Measurements from ENCODE around the gene PTCRA.
"Not testable (repeated sequence)": the region's sequence is repeated elsewhere in the genome, so short reads cannot be mapped to it uniquely, and the experiment has no call there.

The PTCRA gene

DNA sequence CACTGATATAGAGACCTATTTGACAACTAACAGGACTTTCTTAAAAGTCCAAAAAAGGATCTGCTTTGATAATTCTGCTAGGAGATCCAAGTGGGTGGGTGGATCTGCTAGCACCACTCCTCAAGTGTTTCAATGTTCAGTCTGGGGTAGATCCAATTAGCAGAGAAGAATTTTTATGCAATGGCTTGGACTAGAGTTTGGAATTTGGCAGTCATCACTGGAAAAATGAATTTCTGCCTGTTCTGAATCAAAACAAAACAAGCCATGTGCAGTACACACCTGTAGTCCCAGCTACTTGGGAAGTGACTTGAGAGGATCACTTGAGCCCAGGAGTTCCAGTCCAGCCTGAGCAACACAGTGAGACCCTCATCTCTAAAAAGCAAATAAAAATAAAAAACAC, 32.1 kb downstream of the PTCRA start:
- DNase-seq = no peak

DNA sequence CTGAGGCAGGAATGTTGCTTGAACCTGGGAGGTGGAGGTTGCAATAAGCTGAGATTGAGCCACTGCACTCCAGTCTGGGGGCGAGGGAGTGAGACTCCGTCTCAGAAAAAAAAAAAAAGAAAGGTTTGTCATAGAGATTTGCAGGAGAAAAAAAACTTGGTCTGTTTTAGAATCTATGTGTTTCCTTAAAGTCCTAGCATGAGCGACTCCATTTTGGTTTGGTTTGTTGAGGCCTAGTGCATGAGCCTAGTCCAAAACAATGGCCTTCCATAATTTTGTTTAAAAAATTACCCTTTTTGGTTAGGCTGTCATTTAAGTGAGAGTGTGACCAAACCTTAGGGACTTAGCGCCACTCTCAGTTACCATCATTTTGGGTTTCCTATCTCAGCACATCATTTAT, 36.5 kb downstream of the PTCRA start:
- no peak for DNase-seq

DNA sequence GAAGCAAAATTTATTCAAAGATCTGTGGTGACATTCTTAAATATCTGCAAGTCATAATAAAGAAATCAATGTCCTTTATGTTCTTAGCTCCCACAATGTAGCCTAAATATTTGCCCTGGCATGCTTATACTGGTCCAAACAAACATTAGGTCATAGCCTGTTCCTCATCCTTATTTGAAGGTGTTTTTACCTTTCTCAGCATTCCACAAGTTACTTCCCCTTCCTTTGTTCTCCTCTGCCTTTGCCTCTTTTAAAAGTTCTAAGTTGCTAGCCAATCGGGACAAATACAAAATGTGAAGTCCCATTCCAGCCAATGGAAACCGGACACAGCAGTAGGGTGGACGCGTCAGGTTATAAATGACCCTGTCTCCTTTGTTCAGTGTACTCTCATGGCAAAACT, 38.6 kb downstream of the PTCRA start:
- DNase-seq = not testable (repeated sequence)

DNA sequence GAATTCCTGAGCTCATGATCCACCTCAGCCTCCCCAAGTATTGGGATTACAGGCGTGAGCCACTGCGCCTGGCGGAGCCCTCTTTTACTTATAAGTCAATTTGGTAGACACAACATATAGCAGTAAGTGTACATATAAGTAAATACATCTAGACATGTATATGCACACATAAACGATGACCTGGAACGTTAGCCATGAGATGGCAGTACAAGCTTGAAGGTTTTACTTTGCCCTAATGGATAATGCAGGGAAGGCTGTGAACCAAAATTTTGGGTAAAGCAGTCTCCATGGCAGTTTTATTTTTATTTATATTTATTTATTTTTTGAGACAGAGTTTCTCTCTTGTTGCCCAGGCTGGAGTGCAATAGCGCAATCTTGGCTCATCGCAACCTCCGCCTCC, 42.3 kb downstream of the PTCRA start:
- DNase-seq = no peak

DNA sequence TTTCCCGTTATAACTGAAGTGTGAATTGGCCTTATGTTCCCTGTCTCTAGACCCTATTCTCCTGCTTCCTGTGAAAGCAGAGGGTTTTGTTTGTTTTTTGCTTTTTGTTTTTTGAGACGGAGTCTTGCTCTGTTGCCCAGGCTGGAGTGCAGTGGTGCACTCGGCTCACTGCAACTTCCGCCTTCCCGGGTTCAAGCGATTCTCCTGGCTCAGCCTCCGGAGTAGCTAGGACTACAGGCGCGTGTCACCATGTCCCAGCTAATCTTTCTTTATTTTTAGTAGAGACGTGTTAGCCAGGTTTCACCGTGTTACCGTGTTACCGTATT, 44.0 kb downstream of the PTCRA start:
- no peak for DNase-seq

DNA sequence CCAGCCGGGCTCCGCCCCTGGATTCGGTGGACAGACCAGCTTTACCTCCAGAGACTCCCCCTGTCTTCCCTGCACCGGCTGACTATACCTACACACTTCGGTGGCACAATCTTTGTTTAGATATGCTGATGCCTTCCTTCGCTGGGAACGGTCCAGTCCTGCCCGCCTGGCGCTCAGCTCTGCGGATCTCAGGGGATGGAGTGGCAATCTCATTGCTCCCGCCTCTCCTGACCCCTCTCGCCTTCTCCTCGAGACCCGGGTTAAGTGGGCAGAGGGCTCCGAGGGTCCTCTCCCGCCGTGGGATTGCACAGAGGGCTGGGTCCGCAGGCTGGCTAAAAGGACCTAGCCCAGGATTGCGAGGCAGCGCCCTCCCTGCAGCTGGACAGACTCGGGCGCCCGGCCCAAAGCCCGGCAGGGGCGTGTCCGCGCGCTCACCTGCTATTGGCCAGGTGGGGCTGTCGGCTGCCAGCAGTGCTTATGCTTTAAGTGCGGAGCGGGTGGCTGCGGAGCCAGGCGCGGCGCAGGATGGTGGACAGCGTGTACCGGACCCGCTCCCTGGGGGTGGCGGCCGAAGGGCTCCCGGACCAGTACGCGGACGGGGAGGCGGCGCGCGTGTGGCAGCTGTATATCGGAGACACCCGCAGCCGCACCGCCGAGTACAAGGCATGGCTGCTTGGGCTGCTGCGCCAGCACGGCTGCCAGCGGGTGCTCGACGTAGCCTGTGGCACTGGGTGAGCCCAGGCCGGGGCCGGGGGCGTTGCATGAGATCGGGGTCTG, 44.6 kb downstream of the PTCRA start, which contains the start of gene GNMT:
Gene GNMT, plus strand, starts transcription at position 512 of the 777 bp plus-strand sequence. Its CDS starts 14 bp downstream, at position 526.
- peak; percentile 61 to 75 (median 64) for DNase-seq

DNA sequence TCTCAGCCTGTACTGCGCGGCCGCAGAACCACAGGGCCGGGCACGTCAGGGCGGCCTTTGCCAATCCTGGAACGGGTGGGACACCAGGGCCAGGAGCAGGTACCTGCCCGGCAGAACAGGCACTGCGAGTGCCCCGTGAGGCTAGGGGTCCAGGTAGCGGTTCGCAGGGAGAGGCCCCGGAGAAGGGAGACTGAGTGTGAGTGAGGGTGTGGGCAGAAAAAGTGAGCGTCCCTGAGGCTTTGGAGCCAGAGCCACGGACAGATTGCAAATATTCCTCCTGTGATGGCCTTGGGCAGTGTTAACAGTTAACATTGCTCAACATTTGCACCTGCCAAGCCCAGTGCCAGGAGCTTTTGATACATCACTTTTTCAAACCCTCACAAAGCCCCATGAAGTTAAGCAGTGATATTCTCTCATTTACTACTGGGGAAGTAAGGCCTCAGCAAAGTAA, 45.2 kb downstream of the PTCRA start:
- peak in 1 of 3 experiments; percentile 21 for DNase-seq

DNA sequence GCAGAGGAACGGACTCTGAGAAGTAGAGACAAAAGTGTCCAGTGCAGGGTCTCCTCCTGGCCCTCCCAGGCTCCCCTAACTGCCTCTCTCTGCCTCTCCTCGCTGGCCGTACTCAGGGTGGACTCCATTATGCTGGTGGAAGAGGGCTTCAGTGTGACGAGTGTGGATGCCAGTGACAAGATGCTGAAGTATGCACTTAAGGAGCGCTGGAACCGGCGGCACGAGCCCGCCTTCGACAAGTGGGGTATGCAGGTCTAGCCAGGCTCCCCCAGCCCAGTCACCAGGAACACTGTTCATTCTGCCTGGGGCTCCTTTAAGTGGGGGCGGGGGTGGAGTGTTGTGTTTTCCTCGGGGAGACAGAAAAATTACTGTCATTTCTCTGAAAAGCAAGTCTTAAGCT, 46.2 kb downstream of the PTCRA start:
- no peak for DNase-seq

DNA sequence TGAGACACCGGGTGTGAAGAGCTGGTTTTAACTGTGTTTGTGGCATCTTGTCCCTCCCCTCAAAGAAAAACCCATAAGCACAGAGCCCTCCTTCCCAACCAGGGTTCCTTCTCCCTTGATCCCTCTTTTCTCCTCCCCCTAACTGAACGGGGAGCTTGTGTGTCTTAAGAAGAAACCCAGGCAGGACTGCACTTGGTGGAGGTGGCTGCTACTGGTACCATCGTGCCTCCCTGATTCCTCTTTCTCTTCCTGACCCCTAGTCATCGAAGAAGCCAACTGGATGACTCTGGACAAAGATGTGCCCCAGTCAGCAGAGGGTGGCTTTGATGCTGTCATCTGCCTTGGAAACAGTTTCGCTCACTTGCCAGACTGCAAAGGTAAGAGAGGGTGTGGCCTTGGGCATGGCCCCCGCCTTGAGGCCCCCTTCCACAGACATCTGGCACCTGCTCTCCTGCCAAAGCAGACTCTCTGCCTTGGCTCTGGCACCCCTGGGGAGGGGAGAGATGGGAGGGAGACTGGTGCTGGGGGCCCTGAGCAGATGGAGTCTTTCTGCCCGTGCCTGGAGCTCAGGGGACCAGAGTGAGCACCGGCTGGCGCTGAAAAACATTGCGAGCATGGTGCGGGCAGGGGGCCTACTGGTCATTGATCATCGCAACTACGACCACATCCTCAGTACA, 46.8 kb downstream of the PTCRA start:
- DNase-seq = peak in 1 of 3 experiments; percentile 1

DNA sequence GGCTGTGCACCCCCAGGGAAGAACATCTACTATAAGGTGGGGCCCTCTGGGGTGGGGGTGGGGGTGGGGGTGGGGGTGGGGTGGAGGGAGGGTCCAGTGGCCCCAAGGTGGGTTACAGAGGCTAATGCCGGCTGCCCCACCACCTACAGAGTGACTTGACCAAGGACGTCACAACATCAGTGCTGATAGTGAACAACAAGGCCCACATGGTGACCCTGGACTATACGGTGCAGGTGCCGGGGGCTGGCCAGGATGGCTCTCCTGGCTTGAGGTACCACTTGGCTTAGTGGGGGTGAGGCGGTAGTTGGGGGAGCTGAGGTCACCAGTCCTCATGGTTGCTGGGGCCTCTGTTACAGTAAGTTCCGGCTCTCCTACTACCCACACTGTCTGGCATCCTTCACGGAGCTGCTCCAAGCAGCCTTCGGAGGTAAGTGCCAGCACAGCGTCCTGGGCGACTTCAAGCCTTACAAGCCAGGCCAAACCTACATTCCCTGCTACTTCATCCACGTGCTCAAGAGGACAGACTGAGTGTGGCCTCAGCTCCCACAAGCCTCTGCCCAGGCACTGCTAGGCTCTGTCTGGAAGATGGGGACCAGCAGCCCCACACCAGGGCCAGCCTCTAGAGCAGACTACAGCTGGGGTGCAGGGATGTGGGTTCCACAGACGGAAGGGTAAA, 47.5 kb downstream of the PTCRA start:
- DNase-seq = no peak

DNA sequence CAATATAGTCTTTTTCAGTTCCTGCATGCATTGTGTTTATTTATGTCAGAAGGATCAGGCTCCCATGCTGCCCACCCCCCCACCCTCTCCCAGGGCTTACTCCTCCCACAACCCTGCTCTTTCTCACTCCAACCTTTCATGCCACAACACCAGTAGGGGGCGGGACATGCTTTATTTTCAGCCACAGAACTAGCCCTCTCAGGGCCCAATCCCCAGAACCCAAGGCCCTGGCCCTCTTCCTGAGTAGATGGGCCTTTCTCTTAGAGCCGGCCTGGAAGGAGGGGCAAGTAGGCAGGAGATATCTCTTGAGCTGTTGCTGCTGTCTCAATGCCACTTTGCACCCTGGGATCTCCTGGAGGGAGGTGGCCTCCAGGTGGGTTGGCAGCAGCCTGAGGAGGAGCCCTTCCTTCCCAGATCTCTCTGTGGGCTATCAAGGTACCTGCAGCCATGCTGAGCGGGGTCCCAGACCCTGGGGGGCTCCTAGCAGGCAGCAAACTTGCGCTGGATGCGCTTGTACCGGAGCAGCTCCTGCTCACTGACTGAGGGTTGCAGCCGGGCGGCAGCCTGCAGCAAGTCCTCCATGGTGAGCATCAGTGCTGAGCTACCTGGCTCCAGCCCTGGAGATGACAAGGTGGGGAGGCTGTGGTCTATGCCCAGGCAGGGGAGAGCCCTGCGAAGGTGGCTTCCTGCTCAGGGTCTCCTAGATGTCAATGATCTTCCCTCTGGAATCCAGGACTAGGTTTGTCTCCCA, 48.2 kb downstream of the PTCRA start:
- no peak for DNase-seq

DNA sequence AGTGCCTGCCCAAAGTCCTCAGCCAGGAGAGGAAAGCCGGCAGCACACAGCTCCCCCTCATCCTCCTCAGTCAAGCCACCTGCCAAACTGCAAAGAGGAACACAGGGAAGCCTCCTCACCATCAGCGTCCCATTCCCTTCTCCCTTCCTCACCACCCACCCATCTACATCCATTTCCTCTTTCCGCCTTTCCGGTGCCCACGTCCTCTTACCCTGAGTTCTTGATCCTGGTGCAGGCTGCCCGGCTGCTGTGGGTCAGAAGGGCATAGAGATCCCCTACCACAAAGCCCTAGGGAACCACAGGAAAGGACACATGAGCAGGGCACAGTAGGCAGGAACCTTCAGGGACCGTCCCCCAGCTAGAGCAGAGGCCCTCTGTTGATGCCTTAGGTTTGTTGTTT, 50.7 kb downstream of the PTCRA start:
- DNase-seq = no peak

DNA sequence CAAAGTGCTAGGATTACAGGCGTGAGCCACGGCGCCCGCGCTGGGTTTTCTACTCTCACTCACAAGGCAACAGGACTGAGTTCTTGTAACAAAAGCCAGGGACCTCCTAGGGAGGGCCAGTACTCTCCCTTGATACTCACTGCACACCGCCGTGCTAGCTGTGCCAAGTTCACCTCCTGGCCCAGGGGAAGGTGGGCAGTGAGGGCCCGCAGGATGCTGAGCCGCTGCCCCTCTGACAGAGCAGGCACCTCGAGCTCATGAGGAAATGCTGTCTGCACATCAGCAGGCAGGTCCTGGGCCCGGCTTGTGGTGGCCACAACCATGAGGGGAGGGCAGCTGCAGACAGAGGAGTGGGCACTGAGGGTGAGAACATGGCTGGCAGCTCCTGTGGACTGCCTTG, 51.4 kb downstream of the PTCRA start:
- no peak for DNase-seq

DNA sequence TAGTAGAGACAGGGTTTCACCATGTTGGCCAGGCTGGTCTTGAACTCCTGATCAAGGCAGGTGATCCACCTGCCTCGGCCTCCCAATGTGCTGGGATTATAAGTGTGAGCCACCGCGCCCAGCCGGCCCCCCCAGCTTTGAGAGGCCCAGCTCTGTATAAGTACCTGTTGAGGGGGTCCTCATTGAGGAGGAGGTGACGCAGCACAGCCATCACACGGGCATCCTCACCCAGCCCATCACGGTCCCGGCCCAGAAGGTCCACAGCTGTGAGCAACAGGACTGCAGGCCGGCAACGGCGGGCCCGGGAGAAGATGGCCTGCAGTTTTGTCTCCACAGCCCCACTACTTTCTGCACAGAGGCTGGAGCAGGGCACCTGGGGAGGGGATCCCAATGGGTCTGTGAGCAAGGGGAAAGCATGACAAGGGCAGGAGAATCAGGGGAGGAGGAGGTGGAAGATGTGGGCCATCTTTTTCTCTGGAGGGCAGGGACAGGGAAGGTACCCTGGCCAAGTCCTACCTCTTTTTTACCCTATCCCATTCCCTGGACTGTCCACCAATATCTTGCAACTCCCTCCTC, 52.4 kb downstream of the PTCRA start:
- no peak for DNase-seq

DNA sequence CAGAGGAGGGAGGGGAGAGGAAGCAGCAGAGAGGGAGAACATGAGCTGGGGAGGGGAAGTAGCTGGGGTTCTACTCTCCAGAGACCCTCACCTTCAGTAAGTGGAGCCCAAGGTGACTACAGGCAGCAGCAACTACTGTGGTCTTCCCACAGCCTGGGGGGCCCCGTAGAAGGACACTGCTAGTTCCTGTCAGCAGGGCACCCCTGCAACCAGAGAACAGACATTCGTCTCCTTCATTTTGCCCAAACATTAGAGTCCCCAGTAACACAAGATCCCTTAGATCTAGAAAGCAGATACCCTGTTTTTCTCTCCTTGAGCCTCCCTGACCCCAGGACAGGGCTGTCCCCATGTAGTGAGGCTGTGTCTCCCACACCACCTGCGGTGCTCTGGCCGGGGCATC, 52.9 kb downstream of the PTCRA start:
- DNase-seq = no peak

DNA sequence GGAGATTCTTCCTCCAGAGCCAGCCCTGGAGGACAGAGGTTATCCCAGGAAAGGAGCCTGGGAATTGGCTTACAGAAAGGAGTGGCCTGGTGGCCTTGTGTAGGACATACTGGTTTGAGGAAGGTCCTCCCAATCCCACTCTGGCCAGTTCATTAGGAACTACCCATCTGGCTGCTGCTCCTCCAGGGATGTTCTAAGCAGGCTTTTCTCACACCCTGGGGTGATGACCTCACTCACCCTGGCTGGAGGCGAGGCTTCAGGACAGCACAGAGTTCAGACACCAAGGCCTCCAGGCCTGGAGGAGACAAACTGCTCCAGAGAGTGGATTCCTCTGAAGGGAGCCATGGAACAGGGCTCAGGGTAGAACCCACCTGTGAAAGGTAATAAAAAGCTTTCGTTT, 53.6 kb downstream of the PTCRA start:
- DNase-seq = no peak

DNA sequence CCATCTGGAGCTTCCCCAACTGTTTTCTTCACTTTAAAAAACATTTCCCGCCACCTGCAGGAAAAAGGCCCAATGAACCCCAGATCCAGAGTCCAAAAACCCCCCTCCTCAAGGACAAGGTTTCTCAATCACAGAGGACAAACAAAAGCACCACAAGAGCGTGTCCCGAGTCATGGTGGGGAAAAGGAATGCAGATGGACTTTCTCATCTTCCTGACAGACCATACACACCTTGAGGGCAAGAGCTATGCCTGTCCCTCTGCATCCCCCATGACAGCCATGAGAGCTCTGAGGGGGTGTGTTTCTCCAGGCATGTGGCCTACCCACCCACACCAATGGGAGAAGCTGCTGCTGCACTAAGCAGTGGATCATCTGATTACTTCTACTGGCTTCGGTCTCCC, 54.1 kb downstream of the PTCRA start:
- DNase-seq = no peak

DNA sequence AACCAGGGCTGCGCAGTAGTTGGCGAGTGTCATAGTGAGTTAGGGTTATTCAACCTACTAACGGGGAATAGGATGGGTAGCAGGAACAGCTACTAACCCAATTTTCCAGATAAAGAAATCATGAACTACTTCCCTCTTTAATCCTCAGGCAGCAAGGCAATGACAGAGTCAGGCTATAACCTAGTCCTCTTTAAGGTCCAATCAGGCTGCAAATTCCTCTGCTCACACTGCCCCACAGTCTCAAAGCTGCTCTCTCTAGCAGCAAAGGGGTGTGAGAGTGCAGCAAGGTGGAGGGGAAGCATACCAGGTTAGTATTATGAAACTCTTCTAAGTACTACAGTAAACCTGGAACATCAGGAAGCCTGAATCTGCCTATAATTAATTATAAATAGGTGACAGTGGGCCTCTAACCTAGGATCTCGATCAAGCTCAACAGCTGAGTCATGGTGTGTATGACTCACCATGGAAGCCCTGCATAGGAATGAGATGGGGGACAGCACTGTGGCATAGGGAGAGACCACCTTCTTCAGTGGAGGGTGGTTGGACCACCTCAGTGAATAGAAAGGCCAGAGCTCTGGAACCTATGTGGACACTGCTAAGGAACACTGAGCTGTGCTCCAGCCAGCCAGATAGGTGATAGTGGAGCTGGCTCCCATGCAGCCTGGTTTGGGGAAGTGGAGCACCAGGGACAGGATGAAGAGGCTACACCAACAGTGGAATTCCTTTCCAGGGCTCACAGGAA, 55.2 kb downstream of the PTCRA start:
- no peak for DNase-seq

DNA sequence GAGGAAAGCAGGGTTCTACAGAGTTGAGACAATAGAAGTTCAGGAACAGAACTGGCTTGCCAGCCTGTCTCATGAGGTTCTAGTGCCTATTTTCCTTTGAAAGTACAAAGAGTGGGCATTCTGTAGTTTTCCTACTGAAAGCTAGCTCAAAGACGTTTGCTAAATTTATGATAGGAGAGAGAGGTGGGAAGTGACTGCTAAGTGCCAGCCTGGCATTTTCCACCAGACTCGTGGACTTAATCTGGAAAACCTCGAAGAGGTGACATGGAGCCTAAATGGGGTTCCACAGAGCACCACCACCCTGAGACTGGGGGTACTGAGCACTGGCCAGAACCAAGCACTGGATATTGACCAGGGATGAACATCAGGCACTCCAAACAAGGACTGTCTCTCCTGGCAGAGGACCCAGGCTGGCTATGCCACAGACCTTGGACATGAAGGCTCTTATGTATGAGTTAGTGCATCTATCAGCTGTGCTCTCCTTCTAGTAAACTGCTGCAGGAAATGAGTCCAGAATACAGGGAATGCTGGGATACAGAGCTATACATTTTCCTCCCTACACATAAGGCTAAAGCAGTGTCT, 56.0 kb downstream of the PTCRA start:
- DNase-seq = no peak

DNA sequence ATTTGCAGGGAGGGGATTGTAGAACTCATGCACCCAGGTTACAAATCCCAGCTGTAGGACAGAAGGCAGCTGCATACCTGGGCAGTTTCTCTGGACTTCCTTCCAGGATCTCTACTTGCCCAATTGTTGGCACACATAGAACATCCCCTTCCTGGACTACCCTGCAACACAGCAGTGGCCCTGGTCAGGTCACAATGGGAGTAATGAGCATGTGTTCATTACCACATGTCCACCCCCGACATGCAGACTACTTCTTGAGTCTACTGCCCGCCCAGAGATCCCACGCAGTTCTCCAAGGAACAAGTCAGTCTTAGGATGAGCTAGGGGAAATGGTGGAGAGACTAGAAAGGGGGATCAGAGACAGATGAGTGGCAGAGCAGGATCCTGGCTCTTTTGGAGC, 58.1 kb downstream of the PTCRA start:
- DNase-seq = no peak

DNA sequence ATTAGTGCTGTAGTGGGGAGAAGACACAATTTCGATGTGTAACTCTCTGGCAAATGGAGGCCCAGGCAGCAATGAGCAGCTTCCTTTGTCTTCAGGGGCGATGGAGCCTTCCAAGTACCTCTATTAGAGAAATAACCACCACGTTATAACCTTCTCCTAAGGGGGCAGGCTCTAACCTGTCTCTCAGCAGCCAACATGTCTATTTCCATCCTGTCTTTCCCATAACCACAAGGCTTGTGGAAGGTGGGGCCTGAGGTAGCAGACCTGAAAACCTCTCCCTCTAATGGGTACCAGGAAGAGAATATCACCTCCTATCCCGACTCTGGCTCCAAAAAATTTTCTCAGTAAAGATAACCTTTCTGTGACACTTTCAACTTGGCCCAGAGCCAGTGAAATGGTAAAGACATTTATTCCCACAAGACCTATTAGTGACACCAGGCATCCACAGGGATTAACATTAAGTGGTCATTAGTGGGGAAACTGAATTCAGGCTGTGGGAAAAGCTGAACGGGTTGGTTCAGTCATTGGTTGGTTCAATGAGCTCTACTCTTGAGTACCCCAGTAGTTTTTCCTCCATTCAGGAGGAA, 59.2 kb downstream of the PTCRA start:
- peak in 1 of 3 experiments; percentile 8 for DNase-seq

Data from NCI-H1417 (cell line).